ENCODE results near the gene RASSF10.

Gene RASSF10

GRCh38 chr11:13008625-13009475 is at the start of gene RASSF10:
Gene RASSF10 (plus strand): TSS chr11:13009316. CDS start chr11:13009577, 261 bp downstream.
- peak within 1 kb of the TSS; percentile 74 for H3K27ac ChIP-seq
- no peak for DNase-seq (ENCODE audit: low read depth, low spot score)

DNA sequence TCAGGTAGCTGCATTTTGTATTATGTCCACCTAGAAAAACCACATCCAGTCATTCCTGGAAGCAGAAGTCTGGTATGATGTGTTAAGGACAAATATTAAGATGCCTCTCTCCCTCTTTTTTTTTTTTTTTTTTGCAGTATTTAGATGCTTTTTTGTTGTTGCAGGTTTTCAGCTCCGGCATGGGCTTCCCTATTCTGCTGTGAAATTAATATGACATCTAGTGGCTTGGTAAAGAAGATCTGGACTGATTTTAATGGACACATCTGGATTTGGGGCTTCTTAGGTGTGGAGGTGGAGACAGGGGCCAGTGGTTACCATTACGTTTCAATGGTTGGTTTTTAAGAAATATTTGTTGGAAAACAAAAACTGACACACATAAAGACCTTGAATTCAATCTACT is 47.5 kb upstream of the RASSF10 start:
- no peak overlapping the region for H3K27ac ChIP-seq
- no peak for DNase-seq (ENCODE audit: low read depth, low spot score)

DNA sequence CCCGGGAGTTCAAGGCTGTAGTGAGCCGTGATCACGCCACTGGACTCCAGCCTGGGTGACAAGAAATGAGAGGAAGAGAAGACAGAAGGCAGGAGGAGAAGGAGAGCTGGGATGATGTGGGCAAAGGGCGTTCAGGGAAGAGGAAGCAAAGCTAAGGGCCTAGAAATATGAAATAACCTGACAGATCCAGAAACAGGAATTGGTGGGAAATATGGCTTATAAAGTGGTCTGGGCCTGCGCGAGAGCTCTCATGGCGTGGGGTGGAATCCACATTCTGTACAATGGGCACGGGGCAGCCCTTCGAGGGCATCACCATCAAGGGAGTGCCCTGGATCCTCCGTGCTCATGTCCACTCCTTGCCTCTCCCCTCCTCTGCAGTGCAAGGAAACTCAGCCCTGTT is 46.8 kb upstream of the RASSF10 start:
- no peak for DNase-seq (ENCODE audit: low read depth, low spot score)
- H3K27ac ChIP-seq: no peak overlapping the region

GRCh38 chr11:12963051-12963450 is 46.1 kb upstream of the RASSF10 start:
- no peak for DNase-seq (ENCODE audit: low read depth, low spot score)
- no peak overlapping the region for H3K27ac ChIP-seq

- no peak overlapping the region for H3K27ac ChIP-seq
- DNase-seq (ENCODE audit: low read depth, low spot score): no peak
Observed at GRCh38 chr11:12963792-12964536, 45.2 kb upstream of the RASSF10 start.

- DNase-seq (ENCODE audit: low read depth, low spot score): no peak
- no peak overlapping the region for H3K27ac ChIP-seq
Observed at GRCh38 chr11:12964650-12965049, 44.5 kb upstream of the RASSF10 start.

- H3K27ac ChIP-seq: no peak overlapping the region
Observed at GRCh38 chr11:12966002-12966401, 43.1 kb upstream of the RASSF10 start.

GRCh38 chr11:12968101-12968500 is 41.0 kb upstream of the RASSF10 start:
- H3K27ac ChIP-seq: peak overlapping the region; percentile 46
- DNase-seq (ENCODE audit: low read depth, low spot score): no peak

More at GRCh38 chr11:12966002-12966401, 43.1 kb upstream of the RASSF10 start:
- no peak for DNase-seq (ENCODE audit: low read depth, low spot score)

DNA sequence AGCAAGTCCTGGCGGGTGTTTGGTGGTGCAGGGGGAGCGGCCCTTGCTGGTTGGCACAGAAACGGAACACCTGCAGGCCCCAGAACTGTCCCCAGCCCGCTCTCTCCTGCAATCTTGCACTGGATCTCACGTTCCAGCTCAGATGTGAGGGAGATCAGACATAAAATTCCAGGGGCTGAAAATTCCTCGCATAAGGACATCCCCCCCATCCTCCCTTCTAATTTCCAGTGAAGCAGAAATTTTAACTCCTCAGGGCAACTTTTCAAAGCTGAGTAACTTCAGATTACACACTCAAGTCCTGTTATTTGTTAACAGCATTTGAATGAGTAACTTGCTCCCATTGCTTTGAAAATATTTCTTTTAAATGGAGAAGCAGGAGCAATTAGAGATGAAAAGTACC is 40.3 kb upstream of the RASSF10 start:
- DNase-seq (ENCODE audit: low read depth, low spot score): no peak

DNA sequence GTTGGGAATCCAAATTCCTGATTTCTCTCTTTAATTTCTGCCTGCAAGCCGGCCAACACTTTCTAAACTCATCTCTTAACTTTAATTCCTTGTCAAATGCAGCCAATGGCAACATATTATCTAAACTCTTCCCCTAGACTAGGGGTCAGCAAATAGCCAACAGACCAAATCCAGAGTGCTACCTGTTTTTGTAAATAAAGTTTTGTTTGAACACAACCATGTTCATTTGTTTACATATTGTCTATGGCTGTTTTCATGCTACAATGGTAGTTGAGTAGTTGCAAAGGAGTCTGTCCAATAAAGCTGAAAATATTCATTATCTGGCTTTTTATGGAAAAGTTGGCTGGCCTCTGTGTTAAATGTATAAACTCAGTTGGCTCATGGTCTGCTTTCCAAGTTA is 37.2 kb upstream of the RASSF10 start:
- DNase-seq (ENCODE audit: low read depth, low spot score): no peak
- no peak overlapping the region for H3K27ac ChIP-seq

More for the DNA sequence above, 40.3 kb upstream of the RASSF10 start:
- peak overlapping the region; percentile 46 for H3K27ac ChIP-seq

DNA sequence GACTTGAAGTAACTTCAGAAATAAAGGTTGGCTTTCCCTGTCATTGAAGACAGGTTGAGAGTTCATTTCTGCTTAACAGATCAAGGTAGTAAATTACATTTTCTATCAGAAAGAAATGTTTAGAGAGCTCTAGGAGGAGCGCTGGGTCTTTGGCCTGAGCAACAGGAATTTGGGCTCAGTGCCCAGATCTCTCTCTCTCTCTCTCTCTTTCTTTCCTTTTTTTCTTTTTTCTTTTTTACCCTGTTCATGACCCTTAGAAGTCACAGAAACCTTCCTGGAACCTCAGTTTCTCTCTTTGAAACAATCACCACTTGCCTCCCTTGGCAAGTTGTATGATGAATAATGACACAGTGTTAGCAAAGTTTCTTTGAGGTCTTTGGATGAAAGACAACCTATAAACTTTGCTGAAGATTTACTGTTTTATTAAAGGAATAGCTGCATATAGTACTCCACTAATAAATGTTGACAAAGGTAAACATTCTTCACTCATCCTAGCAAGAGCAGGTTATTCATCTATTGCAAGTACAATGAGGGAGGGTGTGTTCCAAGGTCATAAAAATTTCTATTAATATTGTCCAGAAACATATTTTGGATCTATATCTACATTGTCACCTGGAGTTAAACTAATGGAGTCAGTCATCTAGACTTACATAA is 35.5 kb upstream of the RASSF10 start:
- DNase-seq (ENCODE audit: low read depth, low spot score): no peak
- no peak overlapping the region for H3K27ac ChIP-seq

GRCh38 chr11:12975195-12975594 is 33.9 kb upstream of the RASSF10 start:
- H3K27ac ChIP-seq: no peak overlapping the region
- no peak for DNase-seq (ENCODE audit: low read depth, low spot score)

- H3K27ac ChIP-seq: no peak overlapping the region
- DNase-seq (ENCODE audit: low read depth, low spot score): no peak
Observed at GRCh38 chr11:12979928-12980689, 29.0 kb upstream of the RASSF10 start.

DNA sequence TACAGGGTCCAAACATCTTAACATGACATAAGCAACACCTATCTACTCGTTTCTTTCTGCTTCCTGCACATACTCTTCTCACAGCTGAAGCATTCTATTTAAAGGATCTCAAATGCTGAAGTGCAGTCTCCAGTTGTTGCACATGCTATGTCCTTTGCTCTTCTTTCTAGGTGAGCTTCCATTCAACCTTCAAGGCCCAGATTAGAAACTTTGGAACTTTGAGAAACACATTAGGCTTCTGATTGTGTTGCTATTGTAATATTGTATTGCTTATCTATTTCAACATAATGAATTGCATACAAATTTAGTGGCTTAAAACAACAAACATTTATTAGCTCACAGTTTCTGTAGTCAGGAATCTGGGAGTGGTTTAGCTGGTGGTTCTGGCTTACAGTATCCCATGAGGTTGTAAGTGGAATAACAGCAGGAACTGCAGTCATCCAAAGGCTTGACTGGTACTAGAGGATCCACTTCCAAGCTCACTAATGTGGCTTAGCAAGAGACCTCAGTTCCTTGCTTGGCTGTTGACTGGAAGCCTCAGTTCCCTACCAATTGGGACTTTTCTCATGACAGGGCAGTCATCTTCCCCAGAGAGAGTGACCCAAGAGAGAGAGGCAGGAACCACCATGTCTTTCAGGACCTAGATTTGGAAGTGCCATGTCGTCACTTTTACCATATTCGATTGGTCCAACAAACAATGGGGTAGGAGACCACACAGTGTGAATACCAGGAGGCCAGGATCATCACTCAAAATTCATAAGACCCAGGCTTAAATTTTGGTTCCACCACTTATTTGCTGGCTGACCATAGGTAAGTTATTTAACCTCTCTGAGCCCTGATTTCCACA is 27.2 kb upstream of the RASSF10 start:
- no peak for DNase-seq (ENCODE audit: low read depth, low spot score)
- H3K27ac ChIP-seq: peak overlapping the region; percentile 7

DNA sequence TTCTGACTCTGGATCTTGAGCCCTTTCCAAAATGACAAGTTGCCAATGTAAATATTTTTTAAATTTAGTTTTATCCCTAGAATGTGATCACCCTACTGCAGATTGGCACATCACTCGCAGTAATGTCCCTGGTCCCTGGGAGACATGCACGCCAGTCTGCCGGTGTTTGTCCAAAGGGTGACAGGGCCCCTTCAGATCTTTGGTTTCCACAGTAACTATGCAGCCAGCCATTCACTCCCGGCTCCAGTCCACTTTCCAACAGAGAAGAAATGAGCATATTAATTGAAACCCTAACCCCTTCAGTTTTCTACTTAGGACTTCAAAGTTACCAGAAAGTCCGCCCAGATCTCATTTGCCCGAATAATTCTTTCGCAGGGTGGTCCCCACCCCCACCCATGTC is 25.8 kb upstream of the RASSF10 start:
- DNase-seq (ENCODE audit: low read depth, low spot score): no peak
- no peak overlapping the region for H3K27ac ChIP-seq

- DNase-seq (ENCODE audit: low read depth, low spot score): no peak
- H3K27ac ChIP-seq: no peak overlapping the region
Observed at GRCh38 chr11:12986194-12986898, 22.8 kb upstream of the RASSF10 start.

DNA sequence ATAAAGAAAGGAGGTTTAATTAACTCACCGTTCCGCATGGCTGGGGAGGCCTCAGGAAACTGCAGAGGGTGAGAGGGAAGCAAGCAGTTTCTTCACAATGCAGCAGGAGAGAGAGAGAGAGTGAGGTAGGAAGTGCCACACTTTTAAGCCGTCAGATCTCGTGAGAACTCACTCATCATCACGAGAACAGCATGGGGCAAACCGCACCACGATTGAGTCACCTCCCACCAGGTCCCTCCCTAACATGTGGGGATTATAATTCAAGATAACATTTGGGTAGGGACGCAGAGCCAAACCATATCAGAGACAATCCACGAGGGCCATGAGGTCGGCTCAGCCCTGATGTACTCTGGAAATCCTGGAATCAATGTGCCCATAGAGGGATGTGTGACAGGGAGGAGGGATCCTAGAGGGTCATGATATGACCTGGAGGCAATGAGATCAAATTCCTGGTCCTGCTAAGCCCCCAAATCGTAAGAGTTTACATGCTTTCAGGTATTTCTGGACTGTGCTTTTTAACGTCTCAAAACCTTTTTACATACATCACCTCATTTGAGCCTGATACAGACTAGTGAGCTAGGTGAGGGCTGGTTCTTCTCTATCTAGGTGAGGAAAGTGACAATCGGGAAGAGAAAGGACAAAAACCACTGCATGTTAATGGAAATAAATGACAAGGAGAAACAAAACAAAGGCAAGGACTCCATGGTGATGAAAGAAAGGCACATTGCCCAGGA is 19.5 kb upstream of the RASSF10 start:
- DNase-seq (ENCODE audit: low read depth, low spot score): no peak
- H3K27ac ChIP-seq: peak overlapping the region; percentile 26

DNA sequence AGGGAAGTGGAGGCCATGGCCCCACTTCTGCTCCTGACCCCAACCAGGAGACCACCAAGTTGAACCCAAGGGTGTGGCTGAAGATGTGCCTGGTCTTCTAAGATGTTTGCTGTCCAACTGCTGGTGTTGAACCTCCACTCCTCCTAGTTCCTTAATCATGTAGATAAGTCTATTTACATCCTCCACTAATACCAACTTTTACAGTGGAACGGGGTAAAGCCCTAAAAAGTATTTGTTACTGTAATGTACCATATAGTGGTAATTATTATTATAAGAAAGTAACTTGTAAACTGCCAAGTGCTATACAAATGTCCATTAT is 19.0 kb upstream of the RASSF10 start:
- H3K27ac ChIP-seq: no peak overlapping the region
- DNase-seq (ENCODE audit: low read depth, low spot score): no peak
